Urinary bladder (tissue), 4 donors: ENCODE data around the gene DNAH8. TPM values are rescaled to one million over a fixed set of nuclear protein-coding genes. Genes with fewer than 3 reads are reported as not detected.

Experiments
- DNase-seq: peaks from one replicate; pipeline ENCODE4 v3.0.0-alpha.2; 2015; ENCODE audit errors: extremely low spot score
- H3K27ac ChIP-seq: one replicate; pipeline ENCODE4 v1.5.1; 2013; ENCODE audit warnings: low read depth, mild to moderate bottlenecking, moderate library complexity
- H3K36me3 ChIP-seq: one replicate; pipeline ENCODE4 v1.6.1; 2013; ENCODE audit warnings: mild to moderate bottlenecking, moderate library complexity; ENCODE audit not compliant: insufficient read depth
- H3K4me1 ChIP-seq: one replicate; pipeline ENCODE4 v1.6.1; 2013; ENCODE audit warnings: mild to moderate bottlenecking, moderate library complexity; ENCODE audit not compliant: insufficient read depth
- H3K4me3 ChIP-seq: one replicate; pipeline ENCODE4 v1.5.1; 2013; ENCODE audit warnings: low read depth, low read length
- WGBS: extraction: QIAGEN DNeasy Blood & Tissue Kit; methylation state at CpG from one replicate; pipeline ENCODE4 v1.1.7; 2013; 5-methylcytosine and 5-hydroxymethylcytosine counted together
- polyA plus RNA-seq: library from polyadenylated mRNA; stranded (reverse); fragments of 200-250 nt; gene quantifications from one replicate; pipeline ENCODE4 v1.2.3, GENCODE V29; 2013
- total RNA-seq: library from RNA; depleted of rRNA; stranded (reverse); fragments of >200 nt; gene quantifications from one replicate; pipeline ENCODE4 v1.2.3, GENCODE V29; 2014
- donor health status: healthy with polysubstance abuse.
- donor health status: healthy.

Gene DNAH8
- total and polyA plus RNA-seq, 2 donors = 0.01 to 1.5 TPM

- Histone ChIP-seq H3K4me3 (no peak overlapping the region), H3K27ac (no peak overlapping the region), H3K36me3 (no peaks in the 10 kb centered on the region), H3K4me1 (no peaks in the 10 kb centered on the region)
- 55% methylated on average over 3 of the region's 3 CpGs for WGBS
- no peak for DNase-seq
Observed at GRCh38 chr6:38736951-38737350, 21.8 kb downstream of the DNAH8 start.

GRCh38 chr6:38738261-38738660 lies 23.1 kb downstream of the DNAH8 start:
- 31% methylated on average over 3 of the region's 3 CpGs for WGBS
- no peaks in the 10 kb centered on the region for H3K36me3 ChIP-seq

GRCh38 chr6:38739532-38739931 lies 24.4 kb downstream of the DNAH8 start:
- 56% methylated on average over 5 of the region's 5 CpGs for WGBS
- Histone ChIP-seq H3K27ac (no peak overlapping the region), H3K4me3 (no peak overlapping the region), H3K36me3 (no peaks in the 10 kb centered on the region), H3K4me1 (no peaks in the 10 kb centered on the region)
- no peak for DNase-seq

More at GRCh38 chr6:38738261-38738660, 23.1 kb downstream of the DNAH8 start:
- Histone ChIP-seq H3K4me3 (no peak overlapping the region), H3K4me1 (no peaks in the 10 kb centered on the region), H3K27ac (no peak overlapping the region)
- DNase-seq = no peak

- Histone ChIP-seq H3K4me1 (no peaks in the 10 kb centered on the region), H3K36me3 (no peaks in the 10 kb centered on the region), H3K4me3 (no peak overlapping the region), H3K27ac (no peak overlapping the region)
- 96% methylated on average over 1 of the region's 1 CpG for WGBS
- DNase-seq = no peak
Observed at GRCh38 chr6:38749473-38749872, 34.4 kb downstream of the DNAH8 start.

- no peak overlapping the region for H3K4me3 ChIP-seq
- 69% methylated on average over 1 of the region's 1 CpG for WGBS
- no peak overlapping the region for H3K27ac ChIP-seq
- DNase-seq = no peak
- H3K36me3 ChIP-seq = no peaks in the 10 kb centered on the region
- H3K4me1 ChIP-seq = no peaks in the 10 kb centered on the region
Observed at GRCh38 chr6:38750968-38751615, 36.0 kb downstream of the DNAH8 start.

- DNase-seq = no peak
- Histone ChIP-seq H3K27ac (no peak overlapping the region), H3K36me3 (no peaks in the 10 kb centered on the region), H3K4me3 (no peak overlapping the region), H3K4me1 (no peaks in the 10 kb centered on the region)
Observed at GRCh38 chr6:38753707-38754106, 38.6 kb downstream of the DNAH8 start.

GRCh38 chr6:38755207-38755606 lies 40.1 kb downstream of the DNAH8 start:
- H3K4me3 ChIP-seq = no peak overlapping the region
- peak; percentile 26 for DNase-seq
- H3K27ac ChIP-seq = no peak overlapping the region
- no peaks in the 10 kb centered on the region for H3K4me1 ChIP-seq
- WGBS = 62% methylated on average over 3 of the region's 3 CpGs
- H3K36me3 ChIP-seq = no peaks in the 10 kb centered on the region

GRCh38 chr6:38755874-38756273 lies 40.8 kb downstream of the DNAH8 start:
- Histone ChIP-seq H3K4me3 (no peak overlapping the region), H3K27ac (no peak overlapping the region), H3K36me3 (no peaks in the 10 kb centered on the region), H3K4me1 (no peaks in the 10 kb centered on the region)
- WGBS = 81% methylated on average over 2 of the region's 2 CpGs
- no peak for DNase-seq

- no peak overlapping the region for H3K27ac ChIP-seq
- no peak for DNase-seq
- no peak overlapping the region for H3K4me3 ChIP-seq
- 74% methylated on average over 1 of the region's 1 CpG for WGBS
- no peaks in the 10 kb centered on the region for H3K4me1 ChIP-seq
- no peaks in the 10 kb centered on the region for H3K36me3 ChIP-seq
Observed at GRCh38 chr6:38760097-38760496, 45.0 kb downstream of the DNAH8 start.

GRCh38 chr6:38762848-38763247 lies 47.7 kb downstream of the DNAH8 start:
- Histone ChIP-seq H3K36me3 (no peaks in the 10 kb centered on the region), H3K4me1 (no peaks in the 10 kb centered on the region), H3K27ac (no peak overlapping the region), H3K4me3 (no peak overlapping the region)
- peak; percentile 26 for DNase-seq

- H3K27ac ChIP-seq = no peak overlapping the region
- no peak for DNase-seq
- no peak overlapping the region for H3K4me3 ChIP-seq
- WGBS = 91% methylated on average over 2 of the region's 2 CpGs
- no peaks in the 10 kb centered on the region for H3K36me3 ChIP-seq
- no peaks in the 10 kb centered on the region for H3K4me1 ChIP-seq
Observed at GRCh38 chr6:38767560-38767959, 52.4 kb downstream of the DNAH8 start.

- H3K4me3 ChIP-seq = no peak overlapping the region
- H3K4me1 ChIP-seq = no peaks in the 10 kb centered on the region
- no peak for DNase-seq
- no peak overlapping the region for H3K27ac ChIP-seq
- no peaks in the 10 kb centered on the region for H3K36me3 ChIP-seq
- WGBS = 77% methylated on average over 3 of the region's 3 CpGs
Observed at GRCh38 chr6:38773338-38773737, 58.2 kb downstream of the DNAH8 start.

- 87% methylated on average over 5 of the region's 5 CpGs for WGBS
- no peak overlapping the region for H3K4me3 ChIP-seq
- no peak overlapping the region for H3K27ac ChIP-seq
- DNase-seq = no peak
- no peaks in the 10 kb centered on the region for H3K36me3 ChIP-seq
- no peaks in the 10 kb centered on the region for H3K4me1 ChIP-seq
Observed at GRCh38 chr6:38774929-38775707, 60.0 kb downstream of the DNAH8 start.

GRCh38 chr6:38775870-38776269 lies 60.8 kb downstream of the DNAH8 start:
- Histone ChIP-seq H3K27ac (no peak overlapping the region), H3K4me1 (no peaks in the 10 kb centered on the region), H3K36me3 (no peaks in the 10 kb centered on the region), H3K4me3 (no peak overlapping the region)
- DNase-seq = no peak
- WGBS = 89% methylated on average over 1 of the region's 1 CpG
